Measurements from ENCODE around the gene MYO5B. TPM values are rescaled to one million over a fixed set of nuclear protein-coding genes. Genes with fewer than 3 reads are reported as not detected.

MYO5B gene
- total RNA-seq, 1 donor from 2014 or later = 114 TPM

DNA sequence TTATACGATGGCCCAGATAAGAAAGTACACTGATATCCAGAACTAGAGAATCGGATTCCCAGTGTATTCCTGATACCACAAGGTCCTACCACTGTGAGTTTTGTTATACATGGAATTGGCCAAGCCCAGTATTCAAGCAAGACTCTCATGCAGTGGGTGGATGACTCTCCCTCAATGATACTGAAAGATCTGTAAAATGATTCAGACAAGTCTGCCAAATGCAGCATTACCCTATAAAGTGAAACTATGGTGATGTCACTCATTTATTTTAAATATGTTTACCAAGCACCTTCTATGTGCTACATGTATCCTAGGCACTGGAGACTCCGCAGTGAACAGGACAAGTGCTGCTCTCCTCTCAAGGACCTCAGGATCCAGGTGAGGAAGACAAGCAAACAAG, 22.6 kb downstream of the MYO5B start:
- no peak for DNase-seq (ENCODE audit: low read depth)
- no peaks in the 10 kb centered on the region for H3K36me3 ChIP-seq (ENCODE audit: control insufficient read depth, insufficient read depth, low read length)
- no peak overlapping the region for H3K4me3 ChIP-seq (ENCODE audit: low read depth, low read length)
- TF ChIP-seq CTCF (IDR thresholded peaks at IDR 0.05; ENCODE audit: insufficient read depth, low read length, poor library complexity, severe bottlenecking) = no peak
- no peaks in the 10 kb centered on the region for H3K27me3 ChIP-seq (ENCODE audit: control insufficient read depth, insufficient read depth, low read length)

GRCh38 chr18:50171406-50171805, 23.5 kb downstream of the MYO5B start:
- DNase-seq (ENCODE audit: low read depth) = no peak
- no peak for TF ChIP-seq CTCF (IDR thresholded peaks at IDR 0.05; ENCODE audit: insufficient read depth, low read length, poor library complexity, severe bottlenecking)
- no peak overlapping the region for H3K4me3 ChIP-seq (ENCODE audit: low read depth, low read length)
- H3K36me3 ChIP-seq (ENCODE audit: control insufficient read depth, insufficient read depth, low read length) = no peaks in the 10 kb centered on the region
- no peaks in the 10 kb centered on the region for H3K27me3 ChIP-seq (ENCODE audit: control insufficient read depth, insufficient read depth, low read length)

- no peaks in the 10 kb centered on the region for H3K36me3 ChIP-seq (ENCODE audit: control insufficient read depth, insufficient read depth, low read length)
- H3K4me3 ChIP-seq (ENCODE audit: low read depth, low read length) = no peak overlapping the region
- TF ChIP-seq CTCF (IDR thresholded peaks at IDR 0.05; ENCODE audit: insufficient read depth, low read length, poor library complexity, severe bottlenecking) = peak; percentile 11
- H3K27me3 ChIP-seq (ENCODE audit: control insufficient read depth, insufficient read depth, low read length) = no peaks in the 10 kb centered on the region
- no peak for DNase-seq (ENCODE audit: low read depth)
These were observed 24.9 kb downstream of the MYO5B start for GRCh38 chr18:50170004-50170403.

GRCh38 chr18:50169149-50169548, 25.8 kb downstream of the MYO5B start:
- no peak overlapping the region for H3K4me3 ChIP-seq (ENCODE audit: low read depth, low read length)
- H3K27me3 ChIP-seq (ENCODE audit: control insufficient read depth, insufficient read depth, low read length) = no peaks in the 10 kb centered on the region
- no peak for DNase-seq (ENCODE audit: low read depth)
- TF ChIP-seq CTCF (IDR thresholded peaks at IDR 0.05; ENCODE audit: insufficient read depth, low read length, poor library complexity, severe bottlenecking) = no peak
- no peaks in the 10 kb centered on the region for H3K36me3 ChIP-seq (ENCODE audit: control insufficient read depth, insufficient read depth, low read length)

- no peaks in the 10 kb centered on the region for H3K27me3 ChIP-seq (ENCODE audit: control insufficient read depth, insufficient read depth, low read length)
- TF ChIP-seq CTCF (IDR thresholded peaks at IDR 0.05; ENCODE audit: insufficient read depth, low read length, poor library complexity, severe bottlenecking) = no peak
- H3K36me3 ChIP-seq (ENCODE audit: control insufficient read depth, insufficient read depth, low read length) = no peaks in the 10 kb centered on the region
- no peak overlapping the region for H3K4me3 ChIP-seq (ENCODE audit: low read depth, low read length)
- no peak for DNase-seq (ENCODE audit: low read depth)
These were observed 27.0 kb downstream of the MYO5B start for GRCh38 chr18:50167966-50168365.

DNA sequence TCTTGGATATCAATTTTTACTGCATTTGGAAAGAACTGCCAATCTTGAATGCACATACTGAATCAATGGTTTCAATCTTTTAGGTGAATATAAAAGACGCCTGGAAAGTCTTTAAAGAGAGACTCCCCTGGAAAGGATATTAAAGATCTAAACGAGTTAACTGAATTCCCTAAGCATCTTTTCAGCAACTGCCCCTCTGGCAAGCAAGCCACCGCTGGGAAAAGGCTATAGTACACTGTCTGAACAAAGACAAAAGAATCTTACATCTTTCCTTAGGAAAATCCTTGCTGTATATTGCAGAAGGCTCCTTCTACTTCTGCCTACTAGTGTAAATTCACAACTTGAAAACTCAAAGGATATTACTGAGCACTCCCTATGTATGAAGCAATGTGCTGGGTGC, 28.0 kb downstream of the MYO5B start:
- TF ChIP-seq CTCF (IDR thresholded peaks at IDR 0.05; ENCODE audit: insufficient read depth, low read length, poor library complexity, severe bottlenecking) = no peak

More for the DNA sequence above, 28.0 kb downstream of the MYO5B start:
- DNase-seq (ENCODE audit: low read depth) = no peak
- Histone ChIP-seq H3K4me3 (ENCODE audit: low read depth, low read length) (no peak overlapping the region), H3K27me3 (ENCODE audit: control insufficient read depth, insufficient read depth, low read length) (no peaks in the 10 kb centered on the region), H3K36me3 (ENCODE audit: control insufficient read depth, insufficient read depth, low read length) (no peaks in the 10 kb centered on the region)
